ENCODE measurements around the gene MRPS6. TPM values are rescaled to one million over a fixed set of nuclear protein-coding genes. Genes with fewer than 3 reads are reported as not detected.

Gene MRPS6
- total and polyA plus RNA-seq, 10 of the 15 experiments (the other 5 are each of a cell fraction or from before 2014, with no cell fraction given): 32.5 to 232 (median 90.3) TPM

DNA sequence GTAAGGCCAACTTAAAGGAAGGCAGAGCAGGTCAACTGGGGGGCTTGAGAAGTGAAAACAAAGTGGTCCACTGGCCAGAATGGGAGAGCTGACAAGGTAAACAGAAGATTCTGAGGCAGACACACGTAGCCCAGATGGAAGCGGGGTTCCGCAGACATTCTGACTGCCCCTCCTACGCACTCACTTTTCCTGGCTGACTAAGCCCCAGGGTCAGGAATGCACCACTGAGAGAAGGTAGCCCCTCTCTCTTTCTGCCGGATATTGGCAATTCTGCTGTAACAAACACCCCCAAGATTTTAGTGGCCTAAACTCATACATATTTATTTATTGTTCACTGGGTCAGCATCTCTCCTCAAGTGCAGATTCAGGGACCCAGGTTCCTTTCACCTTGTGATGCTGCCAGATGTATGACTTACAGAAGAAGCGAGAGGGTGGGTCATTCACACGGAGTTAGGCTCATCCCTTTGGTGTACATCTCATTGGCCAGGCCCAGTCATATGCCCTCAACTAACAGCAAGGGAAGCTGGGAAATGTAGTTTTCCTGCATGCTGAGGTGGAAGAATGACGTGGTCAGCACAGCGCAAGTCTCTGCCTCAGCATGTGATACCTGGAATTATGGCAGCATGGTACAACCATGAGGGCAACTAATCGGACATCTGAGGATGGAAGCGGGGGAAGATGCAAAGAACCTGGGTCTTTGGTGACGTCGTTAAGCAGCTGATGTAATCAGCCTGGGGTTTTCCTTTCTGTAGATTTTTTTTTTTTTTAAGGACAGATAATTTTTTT, 43.4 kb upstream of the MRPS6 start (continued):
- TF ChIP-seq, protein P1, sequence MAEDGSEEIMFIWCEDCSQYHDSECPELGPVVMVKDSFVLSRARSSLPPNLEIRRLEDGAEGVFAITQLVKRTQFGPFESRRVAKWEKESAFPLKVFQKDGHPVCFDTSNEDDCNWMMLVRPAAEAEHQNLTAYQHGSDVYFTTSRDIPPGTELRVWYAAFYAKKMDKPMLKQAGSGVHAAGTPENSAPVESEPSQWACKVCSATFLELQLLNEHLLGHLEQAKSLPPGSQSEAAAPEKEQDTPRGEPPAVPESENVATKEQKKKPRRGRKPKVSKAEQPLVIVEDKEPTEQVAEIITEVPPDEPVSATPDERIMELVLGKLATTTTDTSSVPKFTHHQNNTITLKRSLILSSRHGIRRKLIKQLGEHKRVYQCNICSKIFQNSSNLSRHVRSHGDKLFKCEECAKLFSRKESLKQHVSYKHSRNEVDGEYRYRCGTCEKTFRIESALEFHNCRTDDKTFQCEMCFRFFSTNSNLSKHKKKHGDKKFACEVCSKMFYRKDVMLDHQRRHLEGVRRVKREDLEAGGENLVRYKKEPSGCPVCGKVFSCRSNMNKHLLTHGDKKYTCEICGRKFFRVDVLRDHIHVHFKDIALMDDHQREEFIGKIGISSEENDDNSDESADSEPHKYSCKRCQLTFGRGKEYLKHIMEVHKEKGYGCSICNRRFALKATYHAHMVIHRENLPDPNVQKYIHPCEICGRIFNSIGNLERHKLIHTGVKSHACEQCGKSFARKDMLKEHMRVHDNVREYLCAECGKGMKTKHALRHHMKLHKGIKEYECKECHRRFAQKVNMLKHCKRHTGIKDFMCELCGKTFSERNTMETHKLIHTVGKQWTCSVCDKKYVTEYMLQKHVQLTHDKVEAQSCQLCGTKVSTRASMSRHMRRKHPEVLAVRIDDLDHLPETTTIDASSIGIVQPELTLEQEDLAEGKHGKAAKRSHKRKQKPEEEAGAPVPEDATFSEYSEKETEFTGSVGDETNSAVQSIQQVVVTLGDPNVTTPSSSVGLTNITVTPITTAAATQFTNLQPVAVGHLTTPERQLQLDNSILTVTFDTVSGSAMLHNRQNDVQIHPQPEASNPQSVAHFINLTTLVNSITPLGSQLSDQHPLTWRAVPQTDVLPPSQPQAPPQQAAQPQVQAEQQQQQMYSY (CRISPR knock-in tag; IDR thresholded peaks at IDR 0.05): no peak
- peak; percentile 37; the same call in 1 of the 2 replicates for TF ChIP-seq JUNB (IDR thresholded peaks at IDR 0.05)
- TF ChIP-seq PML (IDR thresholded peaks at IDR 0.05; ENCODE audit: low read length): no peak
- no peak for TF ChIP-seq ZSCAN29 (IDR thresholded peaks at IDR 0.05)
- no peak for TF ChIP-seq E2F8 (IDR thresholded peaks at IDR 0.05; ENCODE audit: low read depth, partially characterized antibody)
- no peak for TF ChIP-seq PAX5 (IDR thresholded peaks at IDR 0.05; ENCODE audit: borderline replicate concordance, low read depth, low read length)
- TF ChIP-seq SMARCA5 (IDR thresholded peaks at IDR 0.05): no peak
- TF ChIP-seq USF2 (IDR thresholded peaks at IDR 0.05; ENCODE audit: borderline replicate concordance, low read depth, low read length): peak; percentile 92
- TF ChIP-seq, protein P2, sequence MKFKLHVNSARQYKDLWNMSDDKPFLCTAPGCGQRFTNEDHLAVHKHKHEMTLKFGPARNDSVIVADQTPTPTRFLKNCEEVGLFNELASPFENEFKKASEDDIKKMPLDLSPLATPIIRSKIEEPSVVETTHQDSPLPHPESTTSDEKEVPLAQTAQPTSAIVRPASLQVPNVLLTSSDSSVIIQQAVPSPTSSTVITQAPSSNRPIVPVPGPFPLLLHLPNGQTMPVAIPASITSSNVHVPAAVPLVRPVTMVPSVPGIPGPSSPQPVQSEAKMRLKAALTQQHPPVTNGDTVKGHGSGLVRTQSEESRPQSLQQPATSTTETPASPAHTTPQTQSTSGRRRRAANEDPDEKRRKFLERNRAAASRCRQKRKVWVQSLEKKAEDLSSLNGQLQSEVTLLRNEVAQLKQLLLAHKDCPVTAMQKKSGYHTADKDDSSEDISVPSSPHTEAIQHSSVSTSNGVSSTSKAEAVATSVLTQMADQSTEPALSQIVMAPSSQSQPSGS (IDR thresholded peaks at IDR 0.05; ENCODE audit: low read length): peak; percentile 74
- no peak for TF ChIP-seq SMC3 (IDR thresholded peaks at IDR 0.05; ENCODE audit: borderline replicate concordance, low read length)
- TF ChIP-seq TARDBP (IDR thresholded peaks at IDR 0.05; ENCODE audit: borderline replicate concordance): peak; percentile 33; the same call in 1 of the 2 replicates
- peak; percentile 89 for TF ChIP-seq CREB1 (IDR thresholded peaks at IDR 0.05; ENCODE audit: low read depth)
- no peak for TF ChIP-seq BACH1 (IDR thresholded peaks at IDR 0.05; ENCODE audit: borderline replicate concordance)
- TF ChIP-seq BHLHE40 (IDR thresholded peaks at IDR 0.05; ENCODE audit: borderline replicate concordance in 1 of 2, low read depth in 2 of 2, low read length in 1 of 2): 0 out of 4 replicates have a peak, but pooled peaks of 1 of the 2 experiments have one; percentile 13
- TF ChIP-seq, protein P3, sequence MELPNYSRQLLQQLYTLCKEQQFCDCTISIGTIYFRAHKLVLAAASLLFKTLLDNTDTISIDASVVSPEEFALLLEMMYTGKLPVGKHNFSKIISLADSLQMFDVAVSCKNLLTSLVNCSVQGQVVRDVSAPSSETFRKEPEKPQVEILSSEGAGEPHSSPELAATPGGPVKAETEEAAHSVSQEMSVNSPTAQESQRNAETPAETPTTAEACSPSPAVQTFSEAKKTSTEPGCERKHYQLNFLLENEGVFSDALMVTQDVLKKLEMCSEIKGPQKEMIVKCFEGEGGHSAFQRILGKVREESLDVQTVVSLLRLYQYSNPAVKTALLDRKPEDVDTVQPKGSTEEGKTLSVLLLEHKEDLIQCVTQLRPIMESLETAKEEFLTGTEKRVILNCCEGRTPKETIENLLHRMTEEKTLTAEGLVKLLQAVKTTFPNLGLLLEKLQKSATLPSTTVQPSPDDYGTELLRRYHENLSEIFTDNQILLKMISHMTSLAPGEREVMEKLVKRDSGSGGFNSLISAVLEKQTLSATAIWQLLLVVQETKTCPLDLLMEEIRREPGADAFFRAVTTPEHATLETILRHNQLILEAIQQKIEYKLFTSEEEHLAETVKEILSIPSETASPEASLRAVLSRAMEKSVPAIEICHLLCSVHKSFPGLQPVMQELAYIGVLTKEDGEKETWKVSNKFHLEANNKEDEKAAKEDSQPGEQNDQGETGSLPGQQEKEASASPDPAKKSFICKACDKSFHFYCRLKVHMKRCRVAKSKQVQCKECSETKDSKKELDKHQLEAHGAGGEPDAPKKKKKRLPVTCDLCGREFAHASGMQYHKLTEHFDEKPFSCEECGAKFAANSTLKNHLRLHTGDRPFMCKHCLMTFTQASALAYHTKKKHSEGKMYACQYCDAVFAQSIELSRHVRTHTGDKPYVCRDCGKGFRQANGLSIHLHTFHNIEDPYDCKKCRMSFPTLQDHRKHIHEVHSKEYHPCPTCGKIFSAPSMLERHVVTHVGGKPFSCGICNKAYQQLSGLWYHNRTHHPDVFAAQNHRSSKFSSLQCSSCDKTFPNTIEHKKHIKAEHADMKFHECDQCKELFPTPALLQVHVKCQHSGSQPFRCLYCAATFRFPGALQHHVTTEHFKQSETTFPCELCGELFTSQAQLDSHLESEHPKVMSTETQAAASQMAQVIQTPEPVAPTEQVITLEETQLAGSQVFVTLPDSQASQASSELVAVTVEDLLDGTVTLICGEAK (IDR thresholded peaks at IDR 0.05; ENCODE audit: borderline replicate concordance): no peak
- no peak for TF ChIP-seq WRNIP1 (IDR thresholded peaks at IDR 0.05; ENCODE audit: borderline replicate concordance, low read depth, low read length)

Data from GM12878 (cell line).